ENCODE measurements around the gene HIRA.
"Not testable (repeated sequence)": the region's sequence is repeated elsewhere in the genome, so short reads cannot be mapped to it uniquely, and the experiment has no call there.

Gene HIRA

GRCh38 chr22:19463491-19464469 lies 32.2 kb upstream of the HIRA start:
- no peak for DNase-seq

DNA sequence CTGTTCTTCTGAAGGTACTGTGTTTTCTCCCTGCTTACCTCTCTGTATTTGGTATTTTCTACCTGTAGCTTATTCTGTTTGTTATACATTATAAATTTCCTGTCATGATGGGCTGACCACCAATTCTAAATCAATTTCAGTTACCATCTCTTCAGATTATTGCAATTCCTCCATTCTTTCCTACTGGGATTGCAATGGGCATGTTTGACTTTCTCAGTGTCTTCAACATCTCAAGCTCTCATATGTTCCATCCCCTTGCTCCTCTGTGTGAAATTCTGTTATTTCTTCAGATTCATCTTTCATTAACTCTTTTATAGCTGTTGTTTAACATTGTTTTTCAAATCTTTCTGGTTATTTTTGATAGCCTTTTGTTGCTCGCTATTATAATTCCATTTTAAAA lies 31.5 kb upstream of the HIRA start:
- no peak for DNase-seq

DNA sequence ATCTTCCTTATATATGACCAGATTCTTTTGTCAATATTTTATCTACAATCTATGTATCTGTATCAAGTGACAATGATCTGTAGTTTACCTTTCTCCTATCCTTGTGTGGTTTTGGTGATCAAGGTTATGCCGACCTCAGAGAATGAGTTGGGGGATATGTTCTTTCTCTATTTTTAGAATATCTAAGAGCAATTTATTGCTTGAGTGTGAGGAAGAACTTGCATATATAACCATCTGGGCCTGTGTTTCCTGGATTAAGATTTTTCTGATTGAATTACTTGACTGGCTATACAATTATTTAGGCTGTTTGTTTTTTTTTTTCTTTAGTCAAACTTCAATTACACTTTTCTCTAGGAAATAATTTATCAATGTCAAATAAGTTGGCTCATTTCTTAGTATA lies 30.0 kb upstream of the HIRA start:
- DNase-seq = no peak

DNA sequence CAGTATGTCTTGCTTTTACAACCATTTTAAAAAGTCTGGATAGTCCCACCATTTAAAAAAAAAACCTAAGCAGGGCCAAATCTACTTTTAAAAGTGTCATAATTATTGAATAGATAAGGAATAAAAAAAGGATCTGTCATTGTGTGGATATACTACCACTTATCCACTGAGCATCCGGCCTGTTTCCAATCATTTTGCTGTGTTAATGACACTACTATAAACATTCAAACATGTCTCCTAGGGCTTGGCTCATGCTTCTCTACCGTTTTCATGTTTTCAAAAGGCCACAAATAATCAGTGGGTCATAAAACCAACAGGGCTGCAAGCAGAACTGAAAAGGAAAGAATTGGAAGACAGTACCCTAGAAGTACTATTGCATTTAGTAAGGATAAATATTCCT lies 28.5 kb upstream of the HIRA start:
- DNase-seq = no peak

- DNase-seq = no peak
Measured at GRCh38 chr22:19457828-19458428, 26.4 kb upstream of the HIRA start.

DNA sequence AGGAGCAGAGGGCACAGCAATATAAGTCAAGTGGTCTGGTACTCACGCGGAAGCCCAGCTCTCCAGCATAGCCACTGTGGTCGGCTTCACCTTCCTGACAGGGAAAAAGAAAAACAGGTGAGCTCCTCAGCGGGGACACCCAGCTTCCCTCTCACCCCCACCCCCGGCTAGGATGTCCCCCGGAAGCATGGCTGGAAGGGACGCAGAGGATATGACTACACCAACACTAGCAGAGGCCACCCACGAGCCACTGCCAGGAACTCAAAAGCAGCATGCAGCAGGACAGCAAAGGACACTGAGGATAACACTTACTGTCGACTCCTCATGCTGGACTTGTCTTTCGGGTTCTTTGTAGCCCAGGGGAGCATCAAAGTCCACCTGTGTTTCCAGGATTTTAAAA lies 25.0 kb upstream of the HIRA start:
- DNase-seq = no peak

GRCh38 chr22:19455585-19456370 lies 24.2 kb upstream of the HIRA start:
- DNase-seq = no peak

DNA sequence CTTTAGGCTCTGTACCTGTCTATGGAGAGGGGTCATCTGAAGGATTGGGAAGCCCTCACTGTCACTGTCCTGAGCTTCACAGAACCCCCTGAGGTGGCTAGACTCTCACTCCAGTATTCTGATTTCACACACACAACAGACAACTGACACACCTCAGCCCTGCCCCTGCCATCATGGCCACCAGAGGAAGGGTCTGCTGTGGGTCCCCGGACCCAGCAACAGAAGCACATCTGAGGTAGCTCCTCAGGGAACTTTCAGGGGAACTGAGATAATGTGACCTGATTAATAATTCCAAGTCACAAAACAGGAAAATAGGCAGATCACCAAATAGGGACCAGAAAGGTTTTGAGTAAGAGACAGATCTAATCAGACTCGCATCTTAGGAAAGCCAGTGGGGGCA lies 23.5 kb upstream of the HIRA start:
- no peak for DNase-seq

DNA sequence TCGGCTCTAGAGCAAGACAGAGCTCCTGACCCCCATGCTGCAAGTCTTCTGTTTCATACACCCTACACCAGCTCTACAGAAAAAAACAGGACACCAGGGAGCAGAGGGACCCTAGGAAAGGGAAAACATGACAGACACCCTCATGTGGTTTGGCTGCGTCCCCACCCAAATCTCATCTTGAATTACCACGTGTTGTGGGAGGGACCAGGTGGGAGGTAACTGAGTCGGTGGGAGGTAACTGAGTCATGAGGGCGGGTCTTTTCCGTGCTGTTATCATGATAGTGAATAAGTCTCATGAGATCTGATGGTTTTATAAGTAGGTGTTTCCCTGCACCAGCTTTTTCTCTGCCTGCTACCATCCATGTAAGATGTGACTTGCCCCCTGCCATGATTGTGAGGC lies 22.6 kb upstream of the HIRA start:
- DNase-seq = no peak

- DNase-seq = no peak
Measured at GRCh38 chr22:19453718-19454117, 22.2 kb upstream of the HIRA start.

- no peak for DNase-seq
Measured at GRCh38 chr22:19451570-19451969, 20.0 kb upstream of the HIRA start.

DNA sequence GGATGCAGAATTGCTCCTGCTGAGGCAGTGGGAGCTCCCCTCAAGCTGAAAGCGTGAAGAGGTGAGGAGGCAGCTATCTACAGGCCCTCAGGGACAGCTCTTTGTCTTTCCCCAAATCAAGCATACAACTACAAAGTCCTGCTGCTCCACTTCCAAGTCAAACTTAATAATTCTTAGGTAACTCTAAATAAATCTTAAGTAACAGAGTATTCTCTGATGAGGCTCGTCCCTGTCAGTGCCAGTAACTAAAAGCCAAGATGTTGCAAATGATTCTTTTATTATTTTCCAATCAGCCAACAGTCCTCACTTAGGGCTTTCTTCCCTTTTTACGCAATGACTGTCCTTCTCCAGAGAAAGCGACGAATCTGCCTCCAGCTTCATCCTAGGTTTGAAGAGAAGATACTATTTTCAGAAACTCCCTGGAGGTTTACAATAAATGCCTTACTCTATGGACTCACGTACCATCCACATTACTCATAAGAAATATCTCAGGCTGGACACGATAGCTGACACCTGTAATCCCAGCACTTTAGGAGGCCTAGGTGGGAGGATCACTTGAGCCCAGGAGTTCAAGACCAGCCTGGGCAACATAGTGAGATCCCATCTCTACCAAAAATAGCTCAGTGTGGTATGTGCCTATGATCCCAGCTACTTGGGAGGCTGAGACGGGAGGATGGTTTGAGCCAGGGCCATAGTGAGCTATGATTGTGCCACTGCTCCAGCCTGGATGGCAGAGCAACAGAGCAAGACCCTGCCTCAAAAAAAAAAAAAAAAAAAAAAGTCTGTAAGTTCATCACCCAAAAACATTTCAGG lies 19.0 kb upstream of the HIRA start:
- no peak for DNase-seq

DNA sequence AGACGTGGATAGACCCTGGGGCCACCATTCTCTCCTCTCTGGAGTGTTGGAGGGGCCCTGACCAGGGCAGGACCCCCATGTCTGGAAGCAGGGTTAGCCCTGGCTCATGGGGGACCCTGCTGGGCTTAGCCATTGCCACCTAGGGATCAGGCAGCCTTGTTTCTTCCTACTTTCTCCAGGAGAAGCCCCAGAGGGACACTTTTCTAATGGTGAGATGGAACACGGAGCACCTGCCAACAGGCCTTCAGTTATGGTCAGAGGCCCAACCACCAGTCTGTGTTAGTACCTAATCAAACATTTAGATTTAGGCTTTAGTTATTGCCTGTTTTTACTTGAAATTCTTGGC lies 17.9 kb upstream of the HIRA start:
- DNase-seq = no peak

DNA sequence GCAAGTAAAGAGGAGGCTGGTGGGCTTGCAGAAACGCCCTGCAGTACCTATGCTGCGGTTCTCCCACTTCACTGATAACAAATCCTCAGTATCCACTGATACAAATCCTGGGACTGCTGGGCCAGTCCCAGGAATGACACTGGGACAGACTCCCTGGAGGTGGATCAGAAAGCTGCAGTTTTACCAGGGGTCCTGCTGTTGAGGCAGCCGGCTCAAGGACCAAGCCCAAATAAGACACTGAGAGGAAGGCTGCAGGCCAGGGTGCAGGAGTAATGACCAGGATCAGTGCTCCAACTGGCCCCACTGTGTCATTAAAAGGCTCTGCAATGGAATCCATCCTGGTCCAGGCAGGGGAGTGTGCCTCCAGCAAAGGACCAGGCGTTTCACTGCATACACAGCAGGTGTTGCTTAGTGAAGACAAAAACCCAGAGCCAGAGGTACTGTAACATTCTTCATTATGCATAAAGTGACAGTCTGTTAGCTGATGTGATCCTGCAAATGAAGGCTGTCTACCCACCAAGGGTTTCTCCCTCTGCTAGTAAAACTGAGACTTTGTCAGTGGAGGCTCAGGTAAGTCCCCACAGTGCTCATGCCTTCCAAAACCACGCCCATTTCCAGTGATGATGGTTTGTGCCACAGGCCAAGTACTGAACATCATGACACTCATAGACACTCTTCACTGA lies 17.3 kb upstream of the HIRA start:
- no peak for DNase-seq

- DNase-seq = peak; percentile 5
Measured at GRCh38 chr22:19448076-19448607, 16.6 kb upstream of the HIRA start.

- DNase-seq = peak; percentile 79
Measured at GRCh38 chr22:19447330-19448075, 16.0 kb upstream of the HIRA start, which contains the start of gene C22orf39. TSS of gene C22orf39 (minus strand) at chr22:19447711. CDS start at chr22:19447688, 23 bp downstream.

GRCh38 chr22:19446603-19447329 lies 15.2 kb upstream of the HIRA start:
- DNase-seq = no peak

- not testable (repeated sequence) for DNase-seq
Measured at GRCh38 chr22:19445279-19445982, 13.9 kb upstream of the HIRA start.

- DNase-seq = no peak
Measured at GRCh38 chr22:19443544-19444211, 12.1 kb upstream of the HIRA start.

Data from T-helper 9 cell (primary cell).